ENCODE results near the gene SEMA4D. TPM values are rescaled to one million over a fixed set of nuclear protein-coding genes. Genes with fewer than 3 reads are reported as not detected.

SEMA4D gene
- total RNA-seq, 1 experiment from 2014 or later, result 4.5 TPM

GRCh38 chr9:89530726-89531125, 32.8 kb upstream of the SEMA4D start:
- DNase-seq (ENCODE audit: low read depth), result no peak
- in situ Hi-C loops (cut with HindIII; ENCODE audit: low pct_unique_long_range_greater_than_20kb, low sequenced_read_pairs), result no loop called here

DNA sequence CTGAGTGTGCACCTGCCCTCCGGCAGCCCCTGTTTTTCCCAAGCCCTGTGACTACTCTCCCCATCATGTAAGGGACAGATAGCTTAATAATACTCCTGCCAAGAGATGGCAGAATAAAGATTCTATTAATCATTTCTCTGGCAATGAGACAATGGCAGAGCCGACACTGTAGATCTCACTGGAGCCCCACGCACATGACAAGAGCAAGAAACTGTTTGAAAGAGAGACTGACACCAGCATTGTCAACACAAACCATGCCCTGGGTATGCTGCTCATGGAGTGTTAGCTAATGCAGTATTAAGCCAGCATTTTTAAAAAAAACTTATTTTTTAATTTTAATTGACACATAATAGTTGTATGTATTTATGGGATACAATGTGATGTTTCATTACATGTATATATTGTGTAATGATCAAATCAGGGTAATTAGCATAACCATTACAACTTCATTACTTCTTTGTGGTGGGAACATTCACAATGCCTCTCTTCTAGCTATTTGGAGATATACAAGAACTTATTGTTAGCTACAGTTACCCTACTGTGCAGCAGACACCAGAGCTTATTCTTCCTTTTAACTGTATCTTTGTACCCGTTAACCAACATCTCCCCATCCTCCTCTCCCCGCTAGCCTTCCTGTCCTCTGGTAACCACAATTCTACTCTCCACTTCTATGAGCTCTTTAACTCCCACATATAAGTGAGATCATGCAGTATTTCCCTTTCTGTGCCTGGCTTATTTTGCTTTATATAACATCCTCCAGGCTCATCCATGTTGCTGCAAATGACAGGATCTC, 31.5 kb upstream of the SEMA4D start:
- DNase-seq (ENCODE audit: low read depth), result no peak
- in situ Hi-C loops (cut with HindIII; ENCODE audit: low pct_unique_long_range_greater_than_20kb, low sequenced_read_pairs), result no loop called here

GRCh38 chr9:89528540-89528939, 30.6 kb upstream of the SEMA4D start:
- no peak for DNase-seq (ENCODE audit: low read depth)
- in situ Hi-C loops (cut with HindIII; ENCODE audit: low pct_unique_long_range_greater_than_20kb, low sequenced_read_pairs), result no loop called here

DNA sequence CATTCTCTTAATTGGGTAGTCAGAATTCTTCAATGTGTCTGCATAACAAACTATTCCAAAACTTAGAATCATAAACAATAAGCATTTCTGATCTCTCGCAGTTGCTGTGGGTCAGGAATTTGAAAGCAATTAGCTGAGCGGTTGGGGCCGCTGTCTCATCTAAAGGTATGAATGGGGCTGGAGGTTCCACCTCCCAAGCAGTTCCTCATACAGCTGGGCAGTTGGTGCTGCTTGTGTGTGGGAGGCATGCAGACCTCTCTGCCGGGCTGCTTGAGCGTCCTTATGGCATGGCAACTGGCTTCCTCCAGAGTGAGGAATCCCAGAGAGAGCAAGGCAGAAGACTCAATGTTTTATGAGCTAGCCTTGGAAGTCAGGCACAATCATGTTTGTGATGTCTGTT, 30.2 kb upstream of the SEMA4D start:
- no peak for DNase-seq (ENCODE audit: low read depth)
- in situ Hi-C loops (cut with HindIII; ENCODE audit: low pct_unique_long_range_greater_than_20kb, low sequenced_read_pairs), result no loop called here

GRCh38 chr9:89527084-89527483, 29.2 kb upstream of the SEMA4D start:
- in situ Hi-C loops (cut with HindIII; ENCODE audit: low pct_unique_long_range_greater_than_20kb, low sequenced_read_pairs), result no loop called here
- DNase-seq (ENCODE audit: low read depth), result no peak

DNA sequence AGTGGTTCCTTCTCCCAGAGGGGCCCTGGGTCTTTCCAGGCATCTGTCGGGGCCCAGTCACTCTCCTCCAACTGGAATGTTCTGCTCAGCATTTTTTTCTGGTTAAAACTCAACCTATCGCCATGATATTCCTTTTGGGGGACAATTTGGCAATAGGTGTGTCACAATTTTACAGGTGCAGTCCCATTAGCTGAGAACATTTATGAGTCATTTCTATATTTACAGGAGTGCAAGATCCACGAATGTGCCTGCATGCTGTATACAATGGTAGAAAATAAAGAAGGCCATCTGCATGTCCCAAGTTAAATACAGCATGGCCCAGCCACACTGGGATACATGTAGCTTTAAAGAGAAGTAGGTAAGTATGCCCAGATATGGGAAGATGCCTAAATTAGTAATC, 28.8 kb upstream of the SEMA4D start:
- DNase-seq (ENCODE audit: low read depth), result no peak
- in situ Hi-C loops (cut with HindIII; ENCODE audit: low pct_unique_long_range_greater_than_20kb, low sequenced_read_pairs), result no loop called here

- no peak for DNase-seq (ENCODE audit: low read depth)
- in situ Hi-C loops (cut with HindIII; ENCODE audit: low pct_unique_long_range_greater_than_20kb, low sequenced_read_pairs), result no loop called here
Observed at GRCh38 chr9:89525446-89526374, 27.8 kb upstream of the SEMA4D start.

DNA sequence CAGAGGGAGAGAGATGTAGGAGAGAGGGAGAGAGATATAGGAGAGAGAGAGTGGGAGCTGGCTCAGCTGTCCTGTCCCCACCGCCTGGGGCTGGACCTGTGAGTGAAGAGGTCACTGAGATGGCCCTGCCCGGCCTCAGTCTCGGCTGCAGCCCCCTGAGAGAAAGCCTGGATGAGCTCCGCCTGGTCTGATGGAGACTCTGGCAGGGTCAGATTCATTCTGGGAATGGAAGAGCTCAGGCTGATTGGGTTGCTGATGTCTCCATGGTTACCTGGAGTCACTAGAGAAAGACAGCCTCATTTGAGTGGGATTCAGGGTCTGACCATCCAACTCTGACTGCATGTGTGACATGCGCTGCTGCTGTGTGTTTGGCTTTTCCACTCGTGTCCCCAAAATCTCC, 27.1 kb upstream of the SEMA4D start:
- in situ Hi-C loops (cut with HindIII; ENCODE audit: low pct_unique_long_range_greater_than_20kb, low sequenced_read_pairs), result no loop called here
- no peak for DNase-seq (ENCODE audit: low read depth)

DNA sequence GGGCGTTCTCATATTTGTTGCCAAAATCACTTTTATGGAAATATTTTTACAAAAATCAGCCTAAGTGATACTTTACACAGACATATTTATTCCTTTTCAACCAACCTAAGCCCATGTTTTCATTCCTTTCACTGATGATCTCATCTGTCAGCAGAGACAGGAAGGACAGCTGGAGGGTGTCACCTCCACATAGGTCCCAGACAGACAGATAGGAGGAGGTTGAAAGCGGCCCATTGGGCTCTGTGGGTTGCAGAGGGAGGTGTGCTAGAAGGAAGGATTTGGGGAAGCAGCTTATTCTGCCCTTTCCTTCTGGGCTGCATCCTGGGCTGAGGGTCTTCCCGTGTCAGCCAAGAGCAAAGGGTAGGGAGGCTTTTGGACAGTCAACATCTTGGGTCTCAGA, 26.0 kb upstream of the SEMA4D start:
- in situ Hi-C loops (cut with HindIII; ENCODE audit: low pct_unique_long_range_greater_than_20kb, low sequenced_read_pairs), result no loop called here
- no peak for DNase-seq (ENCODE audit: low read depth)

- no peak for DNase-seq (ENCODE audit: low read depth)
- in situ Hi-C loops (cut with HindIII; ENCODE audit: low pct_unique_long_range_greater_than_20kb, low sequenced_read_pairs), result no loop called here
Observed at GRCh38 chr9:89522959-89523285, 25.0 kb upstream of the SEMA4D start.

DNA sequence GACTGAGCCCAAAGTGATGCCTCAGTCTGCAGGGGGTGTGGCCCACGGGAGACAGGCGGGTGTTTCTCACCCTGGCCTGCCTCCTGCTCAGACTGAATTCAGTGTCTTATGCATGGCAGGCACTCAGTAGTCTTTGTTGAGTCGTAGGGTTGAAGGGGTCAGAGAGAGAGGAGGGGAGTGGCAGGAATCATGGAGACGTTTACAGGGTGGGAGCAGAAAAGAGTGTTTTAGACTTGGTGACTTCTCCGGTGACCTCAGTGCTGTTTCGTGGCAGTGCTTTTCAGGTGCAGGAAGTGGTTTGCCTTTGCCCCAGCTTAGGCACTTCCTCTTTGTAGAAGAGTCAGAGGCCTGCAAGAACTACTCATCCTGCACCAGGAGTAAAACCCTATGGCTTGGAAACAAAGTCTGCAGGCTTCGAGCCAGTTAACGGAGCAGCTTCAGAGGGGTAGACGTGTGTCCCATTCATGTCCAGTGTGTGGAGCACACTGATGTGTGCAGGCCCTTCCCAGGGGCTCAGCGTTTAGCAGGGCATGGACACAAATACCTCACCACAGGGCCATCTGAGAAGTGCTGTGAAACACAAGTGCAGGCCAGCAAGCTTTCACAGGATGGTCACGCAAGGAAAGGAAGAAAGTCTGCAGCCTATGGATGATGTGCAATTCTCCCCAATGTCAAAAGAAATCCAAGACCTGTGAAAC, 24.5 kb upstream of the SEMA4D start:
- in situ Hi-C loops (cut with HindIII; ENCODE audit: low pct_unique_long_range_greater_than_20kb, low sequenced_read_pairs), result no loop called here

GRCh38 chr9:89519366-89519805, 21.5 kb upstream of the SEMA4D start:
- peak; percentile 29 for DNase-seq (ENCODE audit: low read depth)
- in situ Hi-C loops (cut with HindIII; ENCODE audit: low pct_unique_long_range_greater_than_20kb, low sequenced_read_pairs), result no loop called here

More for the DNA sequence above, 24.5 kb upstream of the SEMA4D start:
- no peak for DNase-seq (ENCODE audit: low read depth)

- DNase-seq (ENCODE audit: low read depth), result no peak
- in situ Hi-C loops (cut with HindIII; ENCODE audit: low pct_unique_long_range_greater_than_20kb, low sequenced_read_pairs), result no loop called here
Observed at GRCh38 chr9:89518466-89519365, 20.8 kb upstream of the SEMA4D start.

DNA sequence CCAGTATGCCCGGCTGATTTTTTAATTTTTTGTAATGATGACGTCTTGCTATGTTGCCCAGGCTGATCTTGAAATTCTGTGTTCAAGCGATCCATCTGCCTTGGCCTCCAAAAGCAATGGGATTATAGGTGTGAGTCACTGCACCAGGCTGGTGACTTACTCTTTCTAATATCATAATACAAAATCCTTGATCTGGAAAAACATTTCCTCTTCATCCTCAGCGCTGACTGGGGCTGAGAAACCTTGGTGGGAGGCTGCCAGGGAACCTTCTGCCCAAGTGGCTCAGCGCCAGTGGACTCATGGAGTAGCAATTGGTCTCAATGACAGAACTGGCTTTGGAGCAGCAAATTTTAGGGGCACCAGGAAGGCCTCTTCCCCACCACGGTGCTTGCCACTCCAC, 17.5 kb upstream of the SEMA4D start:
- no peak for DNase-seq (ENCODE audit: low read depth)
- in situ Hi-C loops (cut with HindIII; ENCODE audit: low pct_unique_long_range_greater_than_20kb, low sequenced_read_pairs), result no loop called here

DNA sequence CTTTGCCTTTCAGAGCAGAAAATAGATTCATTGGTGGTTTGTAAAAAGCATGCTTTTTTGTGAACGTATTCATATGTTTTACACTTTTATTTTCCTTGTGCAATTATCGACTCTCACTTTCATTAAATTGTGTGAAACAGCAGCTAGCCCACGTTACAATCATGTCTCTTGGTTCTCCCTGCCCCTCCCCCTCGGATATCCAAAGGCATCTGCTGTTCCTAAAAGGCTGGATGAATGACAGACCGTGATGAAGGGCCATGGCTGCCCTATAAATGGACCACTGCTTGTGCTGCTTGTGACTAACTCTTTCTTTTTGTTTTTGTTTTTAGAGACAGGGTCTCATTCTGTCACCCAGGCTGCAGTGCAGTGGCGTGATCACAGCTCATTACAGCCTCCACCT, 17.0 kb upstream of the SEMA4D start:
- DNase-seq (ENCODE audit: low read depth), result no peak
- in situ Hi-C loops (cut with HindIII; ENCODE audit: low pct_unique_long_range_greater_than_20kb, low sequenced_read_pairs), result no loop called here

- DNase-seq (ENCODE audit: low read depth), result no peak
- in situ Hi-C loops (cut with HindIII; ENCODE audit: low pct_unique_long_range_greater_than_20kb, low sequenced_read_pairs), result no loop called here
Observed at GRCh38 chr9:89514337-89514736, 16.4 kb upstream of the SEMA4D start.

DNA sequence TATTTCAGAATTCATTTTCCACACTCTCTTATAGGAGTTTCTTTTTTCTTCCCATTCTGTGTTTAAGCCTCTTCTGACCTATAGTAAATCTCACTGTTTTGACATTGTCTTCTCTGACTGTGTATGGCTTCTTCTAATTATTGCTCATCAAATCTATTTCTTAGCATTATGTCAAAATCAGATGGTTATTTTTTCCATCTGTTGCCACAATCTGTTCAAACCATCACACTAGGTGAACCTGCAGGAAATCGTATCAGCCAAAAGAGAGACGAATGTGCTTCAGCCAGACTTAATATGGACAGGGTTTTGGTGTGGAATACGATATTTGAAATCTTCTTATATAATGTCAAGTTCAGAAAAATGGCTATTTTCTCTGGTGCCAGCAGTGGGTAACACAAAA, 15.9 kb upstream of the SEMA4D start:
- in situ Hi-C loops (cut with HindIII; ENCODE audit: low pct_unique_long_range_greater_than_20kb, low sequenced_read_pairs), result no loop called here
- DNase-seq (ENCODE audit: low read depth), result no peak

DNA sequence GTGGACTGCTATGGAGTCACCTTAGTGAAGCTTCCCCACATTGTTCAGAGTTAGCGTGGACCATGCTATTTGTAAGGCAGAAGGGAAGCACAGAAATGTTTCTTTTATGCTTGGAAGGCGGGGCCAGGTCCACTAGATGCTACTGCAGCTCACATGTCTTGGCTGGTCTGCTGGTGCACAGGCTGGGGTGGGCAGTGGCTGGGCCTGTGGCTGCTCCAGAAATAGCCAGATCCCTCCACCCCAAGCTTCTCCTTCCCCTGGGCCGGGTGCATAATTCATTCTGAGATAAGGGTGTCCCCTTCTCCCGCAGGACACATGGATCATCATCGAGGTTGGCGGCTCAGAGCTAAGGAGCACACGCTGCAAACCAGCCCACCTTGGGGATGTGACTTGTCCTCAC, 14.5 kb upstream of the SEMA4D start:
- in situ Hi-C loops (cut with HindIII; ENCODE audit: low pct_unique_long_range_greater_than_20kb, low sequenced_read_pairs), result no loop called here
- DNase-seq (ENCODE audit: low read depth), result no peak

Data from Caki2 (cell line).